PC-3 (cell line): Measurements from ENCODE around the gene HSD17B12. TPM values are rescaled to one million over a fixed set of nuclear protein-coding genes. Genes with fewer than 3 reads are reported as not detected.

Source experiments
- ATAC-seq: fragments of 200-7000 bp; cut with Tn5 transposase; 2 replicates; pipeline ENCODE4 v1.9.1; 2020; ENCODE audit warnings: mild to moderate bottlenecking, moderate library complexity
- BruUV-seq: library from RNA; stranded (reverse); fragments of 400-500 nt; replicated peaks from 2 replicates; lab custom pipeline; 2021; lab: Mats Ljungman, UMichigan
- CTCF ChIA-PET: fragments of 300-600 bp; sonication (Branson Sonifier 250); formaldehyde crosslinking; loops from one replicate; lab custom pipeline; 2022; ENCODE audit warnings: antibody characterized with exemption; lab: Charles Lee
- POLR2A ChIA-PET: fragments of 300-600 bp; sonication (Branson Sonifier 250); formaldehyde crosslinking; loops from one replicate; lab custom pipeline; 2022; ENCODE audit warnings: antibody characterized with exemption; ENCODE audit not compliant: unreplicated experiment; lab: Charles Lee
- DNase-seq: peaks from one replicate; pipeline ENCODE4 v3.0.0-alpha.2; 2015
- H2AFZ ChIP-seq: fragments of 300-600 bp; sonication (generic); 2 replicates; pipeline ENCODE4 v1.6.0; 2016; ENCODE audit warnings: antibody characterized with exemption, low read length
- H3F3A ChIP-seq: fragments of 300-600 bp; sonication (generic); one replicate; pipeline ENCODE4 v1.6.0; 2017; ENCODE audit warnings: antibody characterized with exemption, low read length, control low read depth, mild to moderate bottlenecking; ENCODE audit not compliant: unreplicated experiment
- H3K27ac ChIP-seq: fragments of 300-600 bp; sonication (generic); 2 replicates; pipeline ENCODE4 v1.5.1; 2016; ENCODE audit warnings: mild to moderate bottlenecking, low read length
- H3K27me3 ChIP-seq: fragments of 300-600 bp; sonication (generic); 2 replicates; pipeline ENCODE4 v1.6.1; 2016; ENCODE audit warnings: low read length, mixed read lengths
- H3K36me3 ChIP-seq: fragments of 300-600 bp; sonication (generic); 2 replicates; pipeline ENCODE4 v1.6.1; 2016; ENCODE audit warnings: low read depth, mixed run types, low read length, mixed read lengths
- H3K4me1 ChIP-seq: fragments of 300-600 bp; sonication (generic); 2 replicates; pipeline ENCODE4 v1.5.1; 2016; ENCODE audit warnings: low read length; ENCODE audit not compliant: insufficient read depth
- H3K4me2 ChIP-seq: fragments of 300-600 bp; sonication (generic); 2 replicates; pipeline ENCODE4 v1.6.0; 2016; ENCODE audit warnings: low read length
- H3K4me3 ChIP-seq: fragments of 300-600 bp; sonication (generic); 2 replicates; pipeline ENCODE4 v1.5.1; 2016; ENCODE audit warnings: mild to moderate bottlenecking, low read length, mixed read lengths
- H3K79me2 ChIP-seq: fragments of 300-600 bp; sonication (generic); 2 replicates; pipeline ENCODE4 v1.6.1; 2017; ENCODE audit warnings: low read length, mixed read lengths
- H3K9ac ChIP-seq: fragments of 300-600 bp; sonication (generic); 2 replicates; pipeline ENCODE4 v1.6.0; 2016; ENCODE audit warnings: mild to moderate bottlenecking, low read length
- H3K9me2 ChIP-seq: fragments of 300-600 bp; sonication (generic); replicated peaks from 2 replicates; pipeline ENCODE4 v1.6.1; 2016; ENCODE audit warnings: mixed run types, low read length, mixed read lengths
- H3K9me3 ChIP-seq: fragments of 300-600 bp; sonication (generic); 2 replicates; pipeline ENCODE4 v1.6.1; 2016; ENCODE audit warnings: low read length, mixed read lengths
- H4K20me1 ChIP-seq: fragments of 300-600 bp; sonication (generic); 2 replicates; pipeline ENCODE4 v1.6.1; 2016; ENCODE audit warnings: low read length, mixed read lengths
- EZH2 ChIP-seq: fragments of 300-600 bp; sonication (generic); IDR thresholded peaks from one replicate; pipeline ENCODE4 v1.6.1; 2017; ENCODE audit warnings: antibody characterized with exemption, mild to moderate bottlenecking, low read length; ENCODE audit not compliant: unreplicated experiment
- EZH2phosphoT487 ChIP-seq: fragments of 300-600 bp; sonication (generic); IDR thresholded peaks from 2 replicates; pipeline ENCODE4 v1.6.1; 2018; ENCODE audit warnings: mild to moderate bottlenecking, antibody characterized with exemption, low read length, borderline replicate concordance
- intact Hi-C: fragments of 100-400 bp; cut with micrococcal nuclease; formaldehyde crosslinking; loops from 2 replicates; pipeline ENCODE4 v1.9.0; 2023
- total RNA-seq: library from RNA; depleted of rRNA; stranded (reverse); fragments of >200 nt; gene quantifications from 2 replicates; pipeline ENCODE4 v1.2.3, GENCODE V29; 2014
- TF ChIP-seq, protein P1 (sequence below): fragments of 300-600 bp; sonication (generic); conservative IDR thresholded peaks from 2 replicates; pipeline ENCODE4 v1.5.1; 2017; ENCODE audit warnings: antibody characterized with exemption, low read depth, mild to moderate bottlenecking, low read length

HSD17B12 gene
- total RNA-seq, 1 experiment from 2014 or later: 77.6 TPM

DNA sequence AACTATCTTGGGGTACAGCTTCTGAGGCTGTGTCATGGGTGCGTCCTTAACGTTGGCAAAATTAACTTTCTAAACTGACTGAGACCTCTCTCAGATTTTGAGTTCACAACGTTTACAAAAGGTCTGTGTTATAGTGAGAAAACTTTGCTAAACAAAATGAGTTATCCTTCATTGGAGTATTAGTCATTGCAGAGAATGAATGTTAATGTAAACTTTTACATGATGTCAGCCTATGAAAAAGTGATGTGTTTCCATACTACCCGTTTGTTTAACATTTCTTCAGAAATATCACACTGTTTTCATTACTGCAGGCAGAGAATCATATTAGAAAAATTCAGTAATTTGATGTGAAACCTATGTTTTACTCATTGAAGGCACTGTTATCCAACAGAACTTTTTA lies 32.1 kb downstream of the HSD17B12 start:
- 0 out of 2 replicates have a peak overlapping the region, but pooled peaks have one; percentile 7 for H3K4me2 ChIP-seq
- no peaks in the 10 kb centered on the region for H3F3A ChIP-seq
- DNase-seq (peak; percentile 28), ATAC-seq (peak; percentile 91)
- H3K79me2 ChIP-seq: peaks cover 46% of the 10 kb centered on the region
- no peak overlapping the region for H3K9ac ChIP-seq
- no TSS peak for BruUV-seq
- H3K4me3 ChIP-seq: no peak overlapping the region
- no peaks in the 10 kb centered on the region for H3K9me2 ChIP-seq
- POLR2A ChIA-PET: no interaction called here
- H2AFZ ChIP-seq: no peak overlapping the region
- CTCF ChIA-PET: no interaction called here
- H3K36me3 ChIP-seq: peaks cover 8% of the 10 kb centered on the region; the same call in 1 of the 2 replicates
- no peaks in the 10 kb centered on the region for H3K27me3 ChIP-seq
- peaks cover 4% of the 10 kb centered on the region; the same call in 1 of the 2 replicates for H3K4me1 ChIP-seq
- peak overlapping the region; percentile 54 for H3K27ac ChIP-seq
- H3K9me3 ChIP-seq: no peaks in the 10 kb centered on the region
- TF ChIP-seq EZH2phosphoT487 (no peak), EZH2 (no peak)
- TF ChIP-seq, protein P1, sequence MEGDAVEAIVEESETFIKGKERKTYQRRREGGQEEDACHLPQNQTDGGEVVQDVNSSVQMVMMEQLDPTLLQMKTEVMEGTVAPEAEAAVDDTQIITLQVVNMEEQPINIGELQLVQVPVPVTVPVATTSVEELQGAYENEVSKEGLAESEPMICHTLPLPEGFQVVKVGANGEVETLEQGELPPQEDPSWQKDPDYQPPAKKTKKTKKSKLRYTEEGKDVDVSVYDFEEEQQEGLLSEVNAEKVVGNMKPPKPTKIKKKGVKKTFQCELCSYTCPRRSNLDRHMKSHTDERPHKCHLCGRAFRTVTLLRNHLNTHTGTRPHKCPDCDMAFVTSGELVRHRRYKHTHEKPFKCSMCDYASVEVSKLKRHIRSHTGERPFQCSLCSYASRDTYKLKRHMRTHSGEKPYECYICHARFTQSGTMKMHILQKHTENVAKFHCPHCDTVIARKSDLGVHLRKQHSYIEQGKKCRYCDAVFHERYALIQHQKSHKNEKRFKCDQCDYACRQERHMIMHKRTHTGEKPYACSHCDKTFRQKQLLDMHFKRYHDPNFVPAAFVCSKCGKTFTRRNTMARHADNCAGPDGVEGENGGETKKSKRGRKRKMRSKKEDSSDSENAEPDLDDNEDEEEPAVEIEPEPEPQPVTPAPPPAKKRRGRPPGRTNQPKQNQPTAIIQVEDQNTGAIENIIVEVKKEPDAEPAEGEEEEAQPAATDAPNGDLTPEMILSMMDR: no peak
- 0 out of 2 replicates have a peak, but pooled peaks cover 5% of the 10 kb centered on the region for H4K20me1 ChIP-seq
- intact Hi-C loops: loop anchor here (2.0 kb wide), 1 partner anchor 24 kb away; no protein-coding TSS in a partner anchor

DNA sequence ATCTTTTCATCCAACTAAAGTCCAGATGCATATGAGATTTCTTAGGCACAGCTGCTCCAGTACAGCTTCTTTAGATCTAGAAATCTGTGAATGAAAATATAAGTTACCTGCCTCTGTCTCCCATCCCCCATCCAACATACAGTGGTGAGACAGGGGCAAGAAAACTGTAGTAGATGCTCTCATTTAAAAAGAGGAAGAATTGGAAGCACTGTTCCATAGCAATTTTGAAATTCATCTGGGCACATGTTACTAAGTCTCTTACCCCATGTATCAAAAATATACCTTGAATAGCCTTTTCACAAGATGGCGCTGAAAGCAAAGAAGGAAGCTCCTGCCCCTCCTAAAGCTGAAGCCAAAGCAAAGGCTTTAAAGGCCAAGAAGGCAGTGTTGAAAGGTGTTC lies 37.8 kb downstream of the HSD17B12 start:
- Histone ChIP-seq H3K36me3 (peaks cover 17% of the 10 kb centered on the region), H4K20me1 (0 out of 2 replicates have a peak, but pooled peaks cover 5% of the 10 kb centered on the region), H3K4me2 (no peak overlapping the region), H3K4me1 (no peaks in the 10 kb centered on the region), H3K9ac (no peak overlapping the region), H3K4me3 (no peak overlapping the region), H3K9me3 (no peaks in the 10 kb centered on the region), H3K79me2 (peaks cover 20% of the 10 kb centered on the region), H3K27me3 (no peaks in the 10 kb centered on the region), H2AFZ (no peak overlapping the region), H3K9me2 (no peaks in the 10 kb centered on the region), H3K27ac (no peak overlapping the region), H3F3A (no peaks in the 10 kb centered on the region)
- TF ChIP-seq, protein P1: no peak
- TF ChIP-seq EZH2 (no peak), EZH2phosphoT487 (no peak)
- ATAC-seq (no peak), DNase-seq (no peak)
- intact Hi-C loops: no loop called here
- ChIA-PET POLR2A (no interaction called here), CTCF (no interaction called here)
- no TSS peak for BruUV-seq

DNA sequence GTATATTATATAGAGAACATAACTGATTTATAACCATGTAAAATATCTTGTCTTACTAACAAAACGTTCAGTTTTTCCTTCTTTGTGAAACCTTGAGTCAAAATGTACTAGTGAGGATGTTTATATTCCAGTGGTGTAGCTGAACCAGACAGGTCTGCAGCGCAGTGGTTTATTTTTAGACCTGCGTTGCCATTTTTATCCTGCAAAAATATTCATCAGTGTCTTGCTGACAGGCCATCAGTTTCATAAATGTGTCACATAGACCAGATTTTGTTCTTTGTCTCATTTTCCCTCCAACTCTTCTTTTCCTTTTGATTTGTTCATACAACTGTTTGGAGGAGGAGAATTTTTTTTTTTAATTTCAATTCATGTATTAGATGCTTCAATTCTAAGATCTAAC lies 43.1 kb downstream of the HSD17B12 start:
- peaks cover 29% of the 10 kb centered on the region for H3K79me2 ChIP-seq
- no peak overlapping the region for H3K9ac ChIP-seq
- ATAC-seq (no peak), DNase-seq (no peak)
- no peaks in the 10 kb centered on the region for H3K27me3 ChIP-seq
- H3K27ac ChIP-seq: no peak overlapping the region
- no peaks in the 10 kb centered on the region for H4K20me1 ChIP-seq
- CTCF ChIA-PET: no interaction called here
- POLR2A ChIA-PET: no interaction called here
- H3F3A ChIP-seq: no peaks in the 10 kb centered on the region
- no peak overlapping the region for H3K4me2 ChIP-seq
- no peaks in the 10 kb centered on the region for H3K36me3 ChIP-seq
- H2AFZ ChIP-seq: no peak overlapping the region
- H3K9me2 ChIP-seq: no peaks in the 10 kb centered on the region
- no TSS peak for BruUV-seq
- no peaks in the 10 kb centered on the region for H3K4me1 ChIP-seq
- intact Hi-C loops: no loop called here
- no peak overlapping the region for H3K4me3 ChIP-seq
- no peaks in the 10 kb centered on the region for H3K9me3 ChIP-seq
- TF ChIP-seq EZH2: no peak
- TF ChIP-seq EZH2phosphoT487: no peak
- TF ChIP-seq, protein P1: no peak
